K562 (cell line): ENCODE results near the gene TCF25. TPM values are rescaled to one million over a fixed set of nuclear protein-coding genes. Genes with fewer than 3 reads are reported as not detected.

Experiments
- CC2D1A ChIP-seq: fragments of 450-650 bp; IDR thresholded peaks from 2 replicates; pipeline ENCODE4 v1.6.1; 2017; ENCODE audit warnings: mild to moderate bottlenecking
- FUS ChIP-seq: fragments of 200-400 bp; formaldehyde crosslinking; optimal IDR thresholded peaks from 2 replicates; pipeline ENCODE3; 2017; ENCODE audit warnings: low read depth, low read length
- GATA2 ChIP-seq: sonication (generic); formaldehyde crosslinking; IDR thresholded peaks from 2 replicates; pipeline ENCODE4 v1.4.0; 2020; ENCODE audit warnings: mild to moderate bottlenecking, missing genetic modification reagents
- HCFC1 ChIP-seq: IDR thresholded peaks from 2 replicates; pipeline ENCODE4 v1.6.1; 2012; ENCODE audit warnings: low read depth, low read length, improper control_type of control experiment
- MBD1 ChIP-seq: fragments of 250-450 bp; sonication (Bioruptor Pico); IDR thresholded peaks from 2 replicates; pipeline ENCODE4 v1.8.0; 2022; ENCODE audit warnings: inconsistent platforms
- MTF1 ChIP-seq: fragments of 250-450 bp; sonication (Bioruptor Pico); IDR thresholded peaks from 2 replicates; pipeline ENCODE4 v1.9.0; 2021; ENCODE audit warnings: moderate library complexity, mild to moderate bottlenecking, inconsistent platforms, borderline replicate concordance
- MXI1 ChIP-seq: IDR thresholded peaks from 2 replicates; pipeline ENCODE4 v1.6.1; 2011; ENCODE audit warnings: low read depth, mild to moderate bottlenecking, improper control_type of control experiment, low read length
- PATZ1 ChIP-seq: fragments of 250-450 bp; sonication (Bioruptor Pico); IDR thresholded peaks from 2 replicates; pipeline ENCODE4 v1.5.0; 2020; ENCODE audit warnings: mild to moderate bottlenecking, borderline replicate concordance
- POLR2B ChIP-seq: fragments of 450-650 bp; IDR thresholded peaks from 2 replicates; pipeline ENCODE4 v1.6.1; 2018; ENCODE audit warnings: low read depth; ENCODE audit not compliant: partially characterized antibody
- RBM22 ChIP-seq: fragments of 200-400 bp; formaldehyde crosslinking; IDR thresholded peaks from 2 replicates; pipeline ENCODE4 v1.6.1; 2018; ENCODE audit warnings: low read length, low read depth; ENCODE audit not compliant: poor library complexity, severe bottlenecking
- SIX5 ChIP-seq, 2 experiments: IDR thresholded peaks; 2 replicates each; pipeline ENCODE4 v1.6.1; 2011; ENCODE audit warnings: low read length in 2 of 2, borderline replicate concordance in 1 of 2, low read depth in 1 of 2, mild to moderate bottlenecking in 1 of 2, moderate library complexity in 1 of 2; ENCODE audit not compliant: insufficient read depth in 1 of 2
- SRSF1 ChIP-seq: fragments of 200-400 bp; formaldehyde crosslinking; IDR thresholded peaks from 2 replicates; pipeline ENCODE4 v1.6.1; 2017; ENCODE audit warnings: mild to moderate bottlenecking, low read depth, low read length, moderate library complexity
- ZNF512 ChIP-seq: IDR thresholded peaks from 2 replicates; pipeline ENCODE4 v1.6.1; 2016; ENCODE audit warnings: missing genetic modification characterization, missing compliant biosample characterization
- ZNF609 ChIP-seq: sonication (generic); formaldehyde crosslinking; IDR thresholded peaks from 2 replicates; pipeline ENCODE4 v1.8.1; 2023; ENCODE audit warnings: missing genetic modification reagents, mild to moderate bottlenecking, borderline replicate concordance
- ZNF76 ChIP-seq: fragments of 250-450 bp; sonication (Bioruptor Pico); IDR thresholded peaks from 2 replicates; pipeline ENCODE4 v1.4.0; 2020; ENCODE audit warnings: mild to moderate bottlenecking, moderate library complexity, borderline replicate concordance
- polyA plus RNA-seq, 8 experiments: library from polyadenylated mRNA; depleted of rRNA in 4 of 8; stranded (reverse) in 5 of 8; unstranded in 3 of 8; fragments of >200 nt; fragmentation: Nextera tagmentation in 2 of 8; fragmentation: Illumina TruSeq in 1 of 8; extraction: Ambion mirVana in 2 of 8; extraction: Trizol in 1 of 8; gene quantifications; 2 replicates each; pipeline versions ENCODE4 v1.2.1 to v1.2.3, GENCODE V29; 2011 to 2014; ENCODE audit warnings: inconsistent platforms in 1 of 8, missing spikeins in 1 of 8
- total RNA-seq, 7 experiments: library from RNA; depleted of rRNA in 6 of 7; stranded (reverse); fragments of >200 nt in 6 of 7; fragmentation: Illumina TruSeq in 2 of 7; extraction: Trizol in 2 of 7; gene quantifications; 2 replicates each; pipeline versions ENCODE4 v1.2.1 to v1.2.3, GENCODE V29; 2011 to 2021; ENCODE audit warnings: low replicate concordance in 1 of 7

Gene TCF25
- total and polyA plus RNA-seq, 9 of the 15 experiments (the other 6 are each of a cell fraction or from before 2014, with no cell fraction given) = 9.0 to 154 (median 83.8) TPM

GRCh38 chr16:89873109-89873971 lies at the start of gene TCF25 (continued):
- TF ChIP-seq ZNF609 (no peak), MBD1 (CRISPR knock-in tag) (no peak), FUS (no peak), CC2D1A (no peak), SIX5 (IDR thresholded peaks at IDR 0.05; ENCODE audit: borderline replicate concordance in 1 of 2, insufficient read depth in 1 of 2, low read depth in 1 of 2, low read length in 2 of 2) (no peak), POLR2B (peak; percentile 96), SRSF1 (no peak), ZNF512 (tag) (no peak), HCFC1 (no peak), GATA2 (CRISPR knock-in tag) (no peak), PATZ1 (CRISPR knock-in tag) (no peak), MTF1 (CRISPR knock-in tag) (no peak), MXI1 (no peak), ZNF76 (CRISPR knock-in tag) (peak; percentile 54; the same call in 1 of the 2 replicates), RBM22 (peak; percentile 25)
